ENCODE results near the gene CHRM5.

The CHRM5 gene

DNA sequence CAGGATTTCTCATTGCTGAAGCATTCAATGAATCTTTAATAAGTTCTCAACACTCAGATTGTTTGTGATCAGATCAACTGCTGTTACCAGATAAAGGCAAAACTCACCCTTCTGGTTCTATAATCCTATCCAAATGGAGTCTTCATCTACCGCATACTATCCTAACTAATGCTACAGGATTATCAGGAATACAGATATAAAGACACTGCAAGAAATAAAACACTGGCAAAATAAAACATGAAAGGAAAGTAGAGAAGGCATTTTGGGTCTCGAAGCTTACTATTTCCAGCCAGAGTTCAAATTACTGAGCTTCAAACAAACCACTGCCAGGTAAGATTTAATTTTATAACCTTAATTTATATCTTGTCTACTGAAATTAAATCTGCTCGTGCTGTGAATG lies 524 bp downstream of the CHRM5 start:
- TF ChIP-seq, protein P1, sequence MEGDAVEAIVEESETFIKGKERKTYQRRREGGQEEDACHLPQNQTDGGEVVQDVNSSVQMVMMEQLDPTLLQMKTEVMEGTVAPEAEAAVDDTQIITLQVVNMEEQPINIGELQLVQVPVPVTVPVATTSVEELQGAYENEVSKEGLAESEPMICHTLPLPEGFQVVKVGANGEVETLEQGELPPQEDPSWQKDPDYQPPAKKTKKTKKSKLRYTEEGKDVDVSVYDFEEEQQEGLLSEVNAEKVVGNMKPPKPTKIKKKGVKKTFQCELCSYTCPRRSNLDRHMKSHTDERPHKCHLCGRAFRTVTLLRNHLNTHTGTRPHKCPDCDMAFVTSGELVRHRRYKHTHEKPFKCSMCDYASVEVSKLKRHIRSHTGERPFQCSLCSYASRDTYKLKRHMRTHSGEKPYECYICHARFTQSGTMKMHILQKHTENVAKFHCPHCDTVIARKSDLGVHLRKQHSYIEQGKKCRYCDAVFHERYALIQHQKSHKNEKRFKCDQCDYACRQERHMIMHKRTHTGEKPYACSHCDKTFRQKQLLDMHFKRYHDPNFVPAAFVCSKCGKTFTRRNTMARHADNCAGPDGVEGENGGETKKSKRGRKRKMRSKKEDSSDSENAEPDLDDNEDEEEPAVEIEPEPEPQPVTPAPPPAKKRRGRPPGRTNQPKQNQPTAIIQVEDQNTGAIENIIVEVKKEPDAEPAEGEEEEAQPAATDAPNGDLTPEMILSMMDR (IDR thresholded peaks at IDR 0.05) = no peak

DNA sequence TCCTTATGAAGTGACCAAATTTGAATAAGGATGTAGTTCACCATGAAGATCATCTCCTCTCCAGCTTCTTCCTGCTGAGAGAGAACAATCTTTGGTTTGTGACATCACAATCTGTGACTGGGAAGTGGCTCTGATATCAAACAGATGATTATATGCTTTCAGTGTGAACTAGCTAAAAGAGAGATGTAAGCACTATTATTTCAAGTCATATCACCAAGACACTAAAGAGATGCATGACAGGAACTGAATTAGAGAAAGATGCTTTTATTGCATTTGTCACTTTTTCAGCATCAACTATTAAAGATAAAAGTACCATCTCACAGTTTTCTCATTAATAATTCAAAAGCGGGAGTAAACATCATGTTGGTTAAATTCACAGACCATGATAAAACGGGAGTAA lies 3.5 kb downstream of the CHRM5 start:
- TF ChIP-seq, protein P1 (IDR thresholded peaks at IDR 0.05) = no peak

DNA sequence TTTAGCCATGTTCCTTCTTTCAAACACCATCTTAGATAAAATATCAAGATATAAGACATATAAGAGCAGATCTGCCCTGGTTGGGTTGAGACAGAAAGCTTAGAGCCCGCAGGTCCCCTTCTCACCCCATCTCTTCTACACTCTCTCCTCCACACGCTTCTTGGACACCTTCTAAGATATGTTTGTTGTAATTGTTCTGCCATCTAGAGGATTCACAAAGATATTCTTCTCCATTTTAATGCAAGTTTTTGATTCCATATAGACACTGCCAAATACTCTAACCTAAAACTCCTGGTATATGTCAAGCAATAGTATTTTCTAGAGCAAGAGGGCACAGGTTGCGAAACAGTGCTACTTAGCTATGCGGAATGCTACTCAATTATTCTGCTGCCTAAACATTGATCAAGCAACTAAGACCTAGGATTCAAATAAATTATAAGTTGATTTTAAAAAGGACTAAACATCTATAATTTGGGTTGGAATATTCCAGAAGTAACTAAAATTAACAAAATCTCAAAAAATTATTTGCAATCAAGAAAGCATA lies 6.8 kb downstream of the CHRM5 start:
- TF ChIP-seq, protein P1 (IDR thresholded peaks at IDR 0.05) = peak; percentile 25; the same call in 1 of the 2 replicates

DNA sequence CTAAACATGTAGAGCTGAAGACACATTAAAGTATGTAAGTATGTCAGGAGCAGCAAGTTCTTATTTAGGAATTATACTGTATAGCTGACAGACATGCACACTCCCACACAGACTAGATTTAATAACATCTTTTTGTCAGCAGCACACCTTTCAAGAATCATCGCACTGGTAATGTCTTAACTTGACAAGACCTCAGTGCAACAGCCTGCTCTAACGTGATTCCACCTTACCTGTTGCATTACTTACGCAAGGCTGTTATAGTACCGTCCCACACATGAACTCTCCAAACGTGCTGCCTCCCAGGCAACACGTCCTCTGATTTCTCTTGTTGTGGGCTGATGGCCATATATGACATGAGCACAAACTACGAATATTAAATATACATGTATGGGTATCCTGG lies 11.9 kb downstream of the CHRM5 start:
- TF ChIP-seq, protein P1 (IDR thresholded peaks at IDR 0.05) = no peak

DNA sequence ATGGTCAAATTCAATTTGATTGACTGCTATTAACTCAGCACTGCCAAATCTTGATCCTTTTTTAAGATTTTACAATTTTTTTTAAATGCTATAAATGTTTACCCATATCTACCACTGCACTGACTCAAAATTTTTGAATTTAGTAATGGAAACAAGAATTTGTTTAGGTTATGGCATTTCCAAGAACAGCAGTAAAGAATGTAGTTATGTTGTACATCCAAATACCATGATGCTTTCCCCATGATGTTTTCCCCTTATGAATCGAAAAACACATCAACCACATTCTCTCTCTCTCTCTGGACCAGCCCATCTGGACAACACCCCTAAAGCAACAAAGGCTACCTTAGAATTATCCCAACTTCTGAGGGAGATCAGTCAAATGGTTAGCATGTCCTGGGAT lies 14.2 kb downstream of the CHRM5 start:
- TF ChIP-seq, protein P1 (IDR thresholded peaks at IDR 0.05) = no peak

DNA sequence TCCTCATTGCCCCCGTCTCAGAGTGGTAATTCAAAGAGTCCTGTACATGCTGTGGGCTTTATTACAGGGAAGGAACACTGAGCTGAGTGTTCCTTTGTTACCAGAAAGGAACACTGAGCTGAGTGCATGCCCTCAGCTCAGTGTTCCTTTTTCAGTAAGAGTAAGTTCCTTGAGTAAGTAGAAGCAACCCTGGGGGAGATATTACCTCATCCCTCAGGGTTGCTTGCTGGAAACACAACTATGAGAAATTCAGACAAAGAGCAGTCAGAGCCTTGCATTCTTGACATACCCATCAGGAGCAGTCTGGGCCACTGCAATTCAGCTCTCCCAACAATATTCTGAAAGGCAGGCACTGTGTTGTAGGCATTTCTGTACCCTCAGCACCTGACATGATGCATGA lies 17.0 kb downstream of the CHRM5 start:
- TF ChIP-seq, protein P1 (IDR thresholded peaks at IDR 0.05) = no peak

DNA sequence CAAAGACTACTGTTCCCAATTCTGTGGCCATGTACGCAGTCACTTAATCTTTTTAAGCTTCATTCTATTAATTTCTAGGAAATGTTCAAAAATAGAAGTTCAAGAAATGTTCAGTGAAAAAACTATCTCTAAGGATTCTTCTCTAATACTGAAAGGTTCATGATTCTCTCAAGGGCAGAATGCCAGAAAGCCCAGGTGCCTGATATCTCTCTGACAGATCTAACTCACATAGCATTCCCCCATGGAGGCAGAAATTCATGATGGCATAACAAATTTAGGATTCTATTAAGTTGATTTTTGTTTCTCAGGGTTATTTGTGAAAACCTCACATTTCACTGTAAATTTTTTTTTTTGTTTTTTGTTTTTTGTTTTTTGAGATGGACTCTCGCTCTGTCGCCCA lies 17.5 kb downstream of the CHRM5 start:
- TF ChIP-seq, protein P1 (IDR thresholded peaks at IDR 0.05) = no peak

DNA sequence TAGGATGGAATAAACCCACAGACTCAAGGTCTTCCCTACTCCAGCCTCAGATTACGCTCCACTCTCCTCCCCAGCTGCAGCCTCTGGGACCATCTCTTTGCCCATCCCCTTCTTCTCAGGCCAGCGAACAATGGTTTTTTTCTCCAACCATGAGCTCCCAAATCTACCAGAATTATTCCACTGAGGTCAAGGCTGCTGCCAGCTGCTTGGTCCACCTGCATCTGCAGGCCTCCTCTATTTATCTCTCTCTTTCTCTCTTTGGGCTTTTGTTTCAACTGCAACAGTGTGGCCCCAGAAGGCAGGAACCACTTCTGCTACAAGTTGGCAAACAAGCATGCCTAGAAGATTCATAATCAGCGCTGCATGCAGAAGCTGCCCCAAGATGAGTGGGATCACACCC lies 19.1 kb downstream of the CHRM5 start:
- TF ChIP-seq, protein P1 (IDR thresholded peaks at IDR 0.05) = no peak

All from LNCAP (cell line).